Upper lobe of right lung (tissue), 1 donor: ENCODE data around the gene MRPL11. TPM values are rescaled to one million over a fixed set of nuclear protein-coding genes. Genes with fewer than 3 reads are reported as not detected.

Experiments used
- ATAC-seq: fragments of 200-7000 bp; cut with Tn5 transposase; one replicate; pipeline ENCODE4 v1.9.1; 2020; ENCODE audit warnings: mild to moderate bottlenecking, moderate library complexity
- DNase-seq: peaks from one replicate; pipeline ENCODE4 v3.0.0-alpha.2; 2020
- H3K27ac ChIP-seq: fragments of 200-600 bp; one replicate; pipeline ENCODE4 v1.8.0; 2022
- H3K27me3 ChIP-seq: fragments of 200-600 bp; one replicate; pipeline ENCODE4 v1.8.0; 2022; ENCODE audit warnings: mild to moderate bottlenecking
- H3K36me3 ChIP-seq: fragments of 200-600 bp; one replicate; pipeline ENCODE4 v1.8.0; 2022
- H3K4me1 ChIP-seq: fragments of 200-600 bp; one replicate; pipeline ENCODE4 v1.8.0; 2022
- H3K4me3 ChIP-seq: fragments of 200-600 bp; one replicate; pipeline ENCODE4 v1.8.0; 2022; ENCODE audit warnings: mild to moderate bottlenecking
- H3K9me3 ChIP-seq: fragments of 200-600 bp; one replicate; pipeline ENCODE4 v1.8.0; 2022
- intact Hi-C: fragments of 100-400 bp; cut with DNase I; formaldehyde crosslinking; loops from one replicate; pipeline ENCODE4 v1.11.0; 2022
- total RNA-seq: library from RNA; stranded (reverse); fragmentation: NEBNext Ultra II Directional; extraction: Animal tissue kit (Norgen Biotek cat#: 25700); gene quantifications from one replicate; pipeline ENCODE4 v1.2.1, GENCODE V29; 2021
- TF ChIP-seq, protein P1 (sequence below): fragments of 200-600 bp; IDR thresholded peaks from one replicate; pipeline ENCODE4 v1.8.0; 2022; ENCODE audit warnings: antibody characterized with exemption
- donor health status: DM: no; HTN: yes; CAD: no; lungs with severe emphysema.

Gene MRPL11
- total RNA-seq, 1 donor from 2014 or later: 31.3 TPM

DNA sequence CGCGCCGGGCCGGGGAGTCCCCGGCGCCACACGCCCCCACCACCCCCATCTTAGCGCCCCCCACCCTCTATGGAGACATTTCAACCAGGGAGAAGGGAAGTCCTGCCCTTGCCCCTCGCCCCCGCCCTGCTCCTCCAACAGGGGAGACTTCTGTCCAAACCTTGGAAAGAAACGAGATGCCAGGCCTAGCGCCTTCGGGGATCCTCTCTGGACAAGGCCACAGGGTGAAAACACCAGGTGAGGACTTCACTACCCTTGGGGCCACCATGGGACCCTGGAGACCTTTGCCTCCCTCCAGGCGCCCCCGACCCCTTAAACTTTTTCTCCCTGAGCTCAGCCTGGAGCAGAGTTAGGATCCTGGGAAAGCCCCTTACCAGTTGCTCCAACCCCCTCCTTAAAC lies 29.4 kb downstream of the MRPL11 start:
- TF ChIP-seq, protein P1, sequence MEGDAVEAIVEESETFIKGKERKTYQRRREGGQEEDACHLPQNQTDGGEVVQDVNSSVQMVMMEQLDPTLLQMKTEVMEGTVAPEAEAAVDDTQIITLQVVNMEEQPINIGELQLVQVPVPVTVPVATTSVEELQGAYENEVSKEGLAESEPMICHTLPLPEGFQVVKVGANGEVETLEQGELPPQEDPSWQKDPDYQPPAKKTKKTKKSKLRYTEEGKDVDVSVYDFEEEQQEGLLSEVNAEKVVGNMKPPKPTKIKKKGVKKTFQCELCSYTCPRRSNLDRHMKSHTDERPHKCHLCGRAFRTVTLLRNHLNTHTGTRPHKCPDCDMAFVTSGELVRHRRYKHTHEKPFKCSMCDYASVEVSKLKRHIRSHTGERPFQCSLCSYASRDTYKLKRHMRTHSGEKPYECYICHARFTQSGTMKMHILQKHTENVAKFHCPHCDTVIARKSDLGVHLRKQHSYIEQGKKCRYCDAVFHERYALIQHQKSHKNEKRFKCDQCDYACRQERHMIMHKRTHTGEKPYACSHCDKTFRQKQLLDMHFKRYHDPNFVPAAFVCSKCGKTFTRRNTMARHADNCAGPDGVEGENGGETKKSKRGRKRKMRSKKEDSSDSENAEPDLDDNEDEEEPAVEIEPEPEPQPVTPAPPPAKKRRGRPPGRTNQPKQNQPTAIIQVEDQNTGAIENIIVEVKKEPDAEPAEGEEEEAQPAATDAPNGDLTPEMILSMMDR: no peak
- intact Hi-C loops: no loop called here
- Histone ChIP-seq H3K4me1 (peaks cover 5% of the 10 kb centered on the region), H3K36me3 (no peaks in the 10 kb centered on the region), H3K27me3 (peaks cover 34% of the 10 kb centered on the region), H3K27ac (no peak overlapping the region), H3K4me3 (peak overlapping the region; percentile 36), H3K9me3 (no peaks in the 10 kb centered on the region)
- DNase-seq: no peak
- ATAC-seq: no peak

DNA sequence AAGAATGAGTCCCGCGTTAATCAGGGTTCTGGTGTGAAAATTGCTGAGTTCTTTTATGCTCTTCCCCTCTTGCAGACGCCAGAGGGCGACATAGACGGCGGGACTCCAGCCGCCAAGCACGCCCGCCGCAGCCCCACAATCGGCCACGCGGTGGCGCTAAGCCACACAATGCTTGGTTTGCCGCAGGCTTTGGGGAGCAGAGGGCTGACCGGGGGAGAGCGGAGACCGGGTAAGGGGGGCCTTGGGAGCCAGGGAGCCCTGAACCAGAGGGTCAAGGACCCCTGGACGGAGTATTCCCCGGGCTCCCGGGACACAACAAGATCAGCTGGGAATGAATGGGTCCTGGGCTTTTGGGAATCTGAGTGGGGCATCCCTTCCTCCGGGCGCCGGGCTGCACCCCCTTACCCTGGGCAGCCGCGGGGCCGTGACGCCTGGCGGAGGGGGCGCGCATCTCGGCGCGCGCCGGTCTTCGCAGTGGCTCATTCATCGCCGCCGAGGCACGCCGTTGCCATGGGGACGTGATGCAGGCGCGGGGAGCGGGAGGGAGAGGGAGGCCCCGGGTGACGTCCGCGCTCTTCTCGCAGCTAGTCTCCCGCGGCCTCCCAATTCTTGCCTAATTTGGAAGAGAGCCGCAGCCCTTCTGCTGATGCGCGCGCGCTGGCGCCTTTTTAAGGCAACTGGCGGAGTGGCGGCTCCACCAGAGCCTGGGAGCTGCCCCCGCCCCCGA lies 30.0 kb downstream of the MRPL11 start:
- TF ChIP-seq, protein P1: peak; percentile 100
- Histone ChIP-seq H3K9me3 (no peaks in the 10 kb centered on the region), H3K27ac (no peak overlapping the region)

DNA sequence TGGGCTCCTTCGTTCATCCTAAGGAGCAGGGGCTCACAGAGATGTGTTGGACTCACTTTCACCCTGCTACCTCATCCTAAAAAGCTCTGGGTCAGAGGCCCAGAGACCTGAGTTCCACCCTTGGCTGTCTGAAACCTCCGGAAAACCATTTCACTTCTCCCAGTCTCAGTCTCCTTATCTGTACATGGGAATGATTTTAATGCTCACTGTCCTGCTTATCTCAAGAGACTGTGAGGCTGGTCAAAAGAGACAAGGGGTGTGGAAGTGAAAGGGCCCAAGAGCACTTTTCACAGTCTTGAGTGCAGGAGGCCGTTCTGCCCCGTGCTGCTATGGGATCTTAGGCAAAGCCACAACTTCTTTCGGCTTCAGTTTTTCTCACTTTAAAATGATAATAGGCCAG lies 31.0 kb downstream of the MRPL11 start:
- Histone ChIP-seq H3K27me3 (peaks cover 30% of the 10 kb centered on the region), H3K9me3 (no peaks in the 10 kb centered on the region), H3K27ac (no peak overlapping the region), H3K4me3 (no peak overlapping the region), H3K4me1 (peaks cover 5% of the 10 kb centered on the region), H3K36me3 (no peaks in the 10 kb centered on the region)
- intact Hi-C loops: no loop called here
- DNase-seq (no peak), ATAC-seq (no peak)
- TF ChIP-seq, protein P1: no peak

More for the DNA sequence above, 30.0 kb downstream of the MRPL11 start:
- ATAC-seq (peak; percentile 98), DNase-seq (peak; percentile 93)
- Histone ChIP-seq H3K36me3 (no peaks in the 10 kb centered on the region), H3K4me3 (peak overlapping the region; percentile 36), H3K27me3 (peaks cover 29% of the 10 kb centered on the region), H3K4me1 (peaks cover 5% of the 10 kb centered on the region)
- intact Hi-C loops: no loop called here

DNA sequence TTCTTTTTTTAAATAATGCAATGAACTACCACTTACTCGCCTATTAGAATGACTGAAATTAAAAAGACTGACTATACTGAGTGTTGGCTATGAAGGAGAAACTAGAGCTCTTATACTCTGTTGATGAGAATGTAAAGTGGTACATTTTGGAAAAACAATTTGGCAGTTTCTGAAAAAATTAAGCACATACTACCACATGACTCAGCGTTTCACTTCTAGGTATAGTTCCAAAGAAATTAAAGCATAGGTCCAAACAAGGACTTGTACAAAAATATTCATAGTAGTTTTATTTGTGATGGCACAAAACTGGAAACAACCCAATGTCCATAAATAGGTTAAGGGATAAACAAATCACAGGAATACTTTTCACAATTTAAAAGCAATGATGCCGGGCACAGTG lies 44.7 kb downstream of the MRPL11 start:
- Histone ChIP-seq H3K27ac (no peak overlapping the region), H3K9me3 (no peaks in the 10 kb centered on the region), H3K4me3 (no peak overlapping the region), H3K27me3 (peaks cover 12% of the 10 kb centered on the region), H3K36me3 (no peaks in the 10 kb centered on the region), H3K4me1 (no peaks in the 10 kb centered on the region)
- DNase-seq (no peak), ATAC-seq (no peak)
- intact Hi-C loops: no loop called here
- TF ChIP-seq, protein P1: no peak

DNA sequence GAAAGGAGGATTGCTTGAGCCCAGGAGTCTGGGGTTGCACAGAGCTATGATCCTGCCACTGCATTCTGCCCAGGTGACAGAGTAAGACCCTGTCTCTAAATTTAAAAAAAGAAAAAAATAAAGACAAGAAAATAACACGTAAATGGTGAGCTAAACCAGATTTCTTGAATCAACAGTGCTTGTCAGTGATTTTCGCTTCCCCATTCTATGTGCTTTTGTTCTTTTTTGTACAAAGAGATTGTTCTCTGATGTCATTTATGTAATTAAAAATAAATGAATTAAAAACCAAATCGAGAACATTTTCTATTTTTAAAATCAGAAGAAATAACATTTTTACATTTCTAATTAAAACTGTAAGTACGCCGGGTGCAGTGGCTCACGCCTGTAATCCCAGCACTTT lies 47.3 kb downstream of the MRPL11 start:
- H3K27me3 ChIP-seq: peaks cover 12% of the 10 kb centered on the region
- H3K36me3 ChIP-seq: no peaks in the 10 kb centered on the region
- no peak overlapping the region for H3K27ac ChIP-seq
- TF ChIP-seq, protein P1: no peak
- H3K9me3 ChIP-seq: no peaks in the 10 kb centered on the region
- no peak for DNase-seq
- intact Hi-C loops: no loop called here
- H3K4me3 ChIP-seq: no peak overlapping the region
- no peak for ATAC-seq
- H3K4me1 ChIP-seq: peaks cover 2% of the 10 kb centered on the region
